Glomerular endothelial cell (primary cell): ENCODE measurements around the gene DST. TPM values are rescaled to one million over a fixed set of nuclear protein-coding genes. Genes with fewer than 3 reads are reported as not detected.
A peak's percentile ranks its signal among the peaks of the same experiment; 100 is the strongest.
"Not testable (repeated sequence)": the region's sequence is repeated elsewhere in the genome, so short reads cannot be mapped to it uniquely, and the experiment has no call there.

Experiments
- DNase-seq: peaks from one replicate; pipeline ENCODE4 v3.0.0-alpha.2; 2011; ENCODE audit warnings: low read depth, low spot score; ENCODE audit errors: extremely low read depth
- total RNA-seq: library from RNA; depleted of rRNA; stranded (reverse); fragments of >200 nt; gene quantifications from 2 replicates; pipeline ENCODE4 v1.2.3, GENCODE V29; 2015

Gene DST
- total RNA-seq, 1 donor from 2014 or later: 226 TPM

DNA sequence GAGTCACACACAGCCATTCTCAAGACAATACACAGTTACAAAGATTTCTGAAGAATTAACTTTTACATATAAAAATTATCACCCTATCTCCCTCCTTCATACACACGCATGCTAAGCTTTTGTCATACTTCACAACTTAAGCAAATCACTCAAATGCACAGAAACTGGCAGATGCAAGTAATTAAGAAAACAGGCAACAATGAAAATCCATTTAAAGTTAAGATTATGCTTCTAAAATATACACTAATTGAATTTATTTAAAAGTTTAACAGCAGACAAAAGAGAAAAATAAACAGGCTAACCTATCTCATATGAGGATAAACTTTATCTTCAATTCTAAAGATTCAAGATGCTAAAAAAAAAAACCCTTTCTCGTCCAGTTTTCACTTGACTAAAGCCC is 68.4 kb downstream of the DST start:
- DNase-seq: no peak

GRCh38 chr6:56573624-56574023 is 69.1 kb downstream of the DST start:
- DNase-seq: no peak

GRCh38 chr6:56572788-56573471 is 69.8 kb downstream of the DST start:
- no peak for DNase-seq

GRCh38 chr6:56571605-56572004 is 71.1 kb downstream of the DST start:
- no peak for DNase-seq

- DNase-seq: peak; percentile 9
Observed at GRCh38 chr6:56570413-56571359, 72.0 kb downstream of the DST start.

DNA sequence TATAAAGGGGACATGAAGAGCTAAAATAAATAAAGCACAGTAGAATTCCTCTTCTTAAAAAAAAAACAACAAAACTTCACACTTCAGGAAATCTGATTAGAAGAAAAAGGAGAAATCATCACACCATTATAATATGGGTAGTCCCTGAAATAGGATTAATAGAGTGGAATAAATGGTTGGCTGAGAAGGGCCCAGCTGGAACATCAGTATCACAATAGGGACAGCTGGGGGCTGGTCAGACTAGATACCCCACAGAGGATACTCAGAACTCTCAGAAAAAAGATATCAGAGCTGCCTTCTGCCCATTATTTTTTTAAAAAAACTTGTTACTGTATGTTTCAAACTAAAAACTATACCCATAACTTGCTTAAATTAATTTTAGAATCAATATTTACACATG is 75.2 kb downstream of the DST start:
- DNase-seq: no peak

- DNase-seq: not testable (repeated sequence)
Observed at GRCh38 chr6:56562730-56563129, 80.0 kb downstream of the DST start.

DNA sequence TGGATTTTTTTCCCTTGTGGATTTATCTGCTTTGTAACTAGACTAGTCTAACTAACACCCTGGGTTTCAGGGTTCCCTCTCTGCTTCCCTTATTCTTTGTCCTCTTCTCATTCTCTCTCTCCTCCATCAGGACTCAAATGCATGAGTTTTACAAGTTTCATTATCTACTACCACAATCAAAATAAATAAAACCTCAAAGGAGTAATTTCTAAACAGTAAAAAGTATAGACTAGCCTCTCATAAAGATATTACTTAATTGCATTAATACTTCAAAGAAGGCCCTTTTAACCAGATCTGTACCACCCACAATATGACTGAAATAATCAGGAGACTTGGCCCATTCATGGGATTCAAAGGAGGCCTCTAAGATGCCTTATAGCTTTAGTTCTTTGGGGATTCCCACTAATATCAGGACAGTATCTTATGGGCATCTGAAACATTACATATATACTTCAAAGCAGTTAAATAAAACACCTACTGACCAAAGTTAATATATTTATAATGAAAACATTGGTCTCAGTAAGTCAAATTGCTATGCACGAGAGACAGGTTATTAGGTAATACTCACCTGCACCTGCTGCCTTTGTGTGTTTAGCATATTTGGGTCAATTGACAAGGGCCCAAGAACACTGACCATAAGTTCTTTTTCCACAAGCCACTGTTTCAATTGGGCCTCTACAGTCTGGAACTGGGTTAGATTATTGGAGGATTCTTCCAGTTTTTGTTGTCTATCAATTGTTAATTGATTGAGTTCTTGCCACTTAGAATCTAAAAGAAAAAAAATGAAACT is 85.7 kb downstream of the DST start:
- no peak for DNase-seq

GRCh38 chr6:56555438-56555872 is 87.2 kb downstream of the DST start:
- DNase-seq: no peak

DNA sequence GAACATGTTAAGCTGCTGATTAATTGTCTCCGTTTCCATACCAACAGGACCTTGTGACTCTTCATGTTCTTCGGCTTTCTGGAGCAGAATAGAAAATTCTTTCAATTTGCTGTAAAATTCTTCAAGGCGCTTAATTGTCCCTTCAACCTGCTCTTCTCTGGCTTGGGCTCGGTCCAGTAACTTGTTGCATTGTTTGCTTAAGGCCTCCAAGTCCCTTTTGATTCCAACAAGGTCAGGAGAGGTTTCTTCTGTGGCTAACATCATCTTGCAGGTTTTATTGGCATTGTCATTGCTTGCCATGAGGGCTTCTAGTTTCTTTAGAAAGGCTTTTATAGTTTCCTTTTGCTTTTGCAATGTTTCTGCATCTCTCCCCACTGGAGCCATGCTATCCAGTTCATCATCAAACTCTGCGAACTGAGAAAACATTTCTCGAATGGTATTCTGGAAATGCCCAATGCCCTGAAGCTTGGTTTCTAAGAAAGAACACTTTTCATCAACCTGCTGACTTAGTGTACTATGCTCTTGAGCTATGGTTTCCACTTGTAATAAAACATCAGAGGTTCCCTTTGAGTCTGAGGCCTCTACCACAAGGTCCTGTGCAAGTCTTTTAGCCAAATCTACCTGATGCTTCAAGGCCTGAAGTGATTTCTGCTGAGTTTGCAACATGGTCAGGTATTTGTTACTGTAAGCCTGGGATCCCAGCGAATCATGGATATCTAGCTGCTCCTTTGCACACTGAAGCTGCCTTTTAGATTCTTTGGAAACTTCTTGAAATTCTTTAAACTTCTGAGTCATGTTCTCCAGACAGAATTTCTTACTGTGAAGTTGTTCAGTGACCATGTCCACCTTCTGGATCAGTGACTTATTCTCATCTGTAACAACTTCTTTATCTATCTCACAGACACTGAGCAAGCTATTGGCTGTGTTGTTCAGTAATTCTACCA is 90.2 kb downstream of the DST start:
- DNase-seq: no peak

GRCh38 chr6:56551409-56552120 is 91.1 kb downstream of the DST start:
- DNase-seq: no peak

GRCh38 chr6:56550301-56550700 is 92.4 kb downstream of the DST start:
- DNase-seq: no peak

DNA sequence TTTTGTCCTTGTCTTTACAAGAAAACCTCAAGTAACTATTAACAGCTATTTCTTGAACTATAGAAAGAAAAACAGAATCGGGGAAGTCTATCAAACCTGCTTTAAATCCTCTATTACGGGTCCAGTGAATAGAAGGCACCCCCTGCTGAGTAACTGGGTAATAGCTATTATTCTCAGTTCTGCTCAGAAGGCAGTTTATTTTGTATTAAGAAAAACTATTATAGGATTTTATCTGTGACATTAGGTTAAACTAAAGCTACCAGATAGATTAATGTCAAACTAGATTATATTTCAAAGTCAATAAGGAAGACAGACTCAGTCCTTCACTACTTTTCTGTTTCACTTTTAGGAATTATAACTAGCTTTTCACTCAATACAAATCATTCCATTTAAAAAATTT is 93.7 kb downstream of the DST start:
- no peak for DNase-seq

DNA sequence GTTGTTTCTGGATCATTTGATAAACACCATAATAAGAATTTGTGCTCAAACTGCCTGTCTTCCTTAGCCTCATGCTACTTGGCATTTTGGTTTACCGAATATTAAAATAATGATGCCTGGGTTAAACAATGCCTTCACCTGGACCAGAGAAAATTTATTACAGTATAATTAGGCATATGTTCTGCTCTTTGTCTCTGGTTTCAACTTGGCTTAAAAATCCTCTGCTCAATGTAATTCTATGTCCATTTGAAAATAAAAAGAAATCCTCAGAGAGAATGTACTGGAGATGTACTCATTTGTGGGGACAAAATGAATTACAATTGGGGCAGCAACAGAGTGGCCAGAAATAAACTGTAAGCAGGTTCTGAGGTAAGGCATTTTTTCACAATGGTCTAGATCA is 95.0 kb downstream of the DST start:
- DNase-seq: no peak

DNA sequence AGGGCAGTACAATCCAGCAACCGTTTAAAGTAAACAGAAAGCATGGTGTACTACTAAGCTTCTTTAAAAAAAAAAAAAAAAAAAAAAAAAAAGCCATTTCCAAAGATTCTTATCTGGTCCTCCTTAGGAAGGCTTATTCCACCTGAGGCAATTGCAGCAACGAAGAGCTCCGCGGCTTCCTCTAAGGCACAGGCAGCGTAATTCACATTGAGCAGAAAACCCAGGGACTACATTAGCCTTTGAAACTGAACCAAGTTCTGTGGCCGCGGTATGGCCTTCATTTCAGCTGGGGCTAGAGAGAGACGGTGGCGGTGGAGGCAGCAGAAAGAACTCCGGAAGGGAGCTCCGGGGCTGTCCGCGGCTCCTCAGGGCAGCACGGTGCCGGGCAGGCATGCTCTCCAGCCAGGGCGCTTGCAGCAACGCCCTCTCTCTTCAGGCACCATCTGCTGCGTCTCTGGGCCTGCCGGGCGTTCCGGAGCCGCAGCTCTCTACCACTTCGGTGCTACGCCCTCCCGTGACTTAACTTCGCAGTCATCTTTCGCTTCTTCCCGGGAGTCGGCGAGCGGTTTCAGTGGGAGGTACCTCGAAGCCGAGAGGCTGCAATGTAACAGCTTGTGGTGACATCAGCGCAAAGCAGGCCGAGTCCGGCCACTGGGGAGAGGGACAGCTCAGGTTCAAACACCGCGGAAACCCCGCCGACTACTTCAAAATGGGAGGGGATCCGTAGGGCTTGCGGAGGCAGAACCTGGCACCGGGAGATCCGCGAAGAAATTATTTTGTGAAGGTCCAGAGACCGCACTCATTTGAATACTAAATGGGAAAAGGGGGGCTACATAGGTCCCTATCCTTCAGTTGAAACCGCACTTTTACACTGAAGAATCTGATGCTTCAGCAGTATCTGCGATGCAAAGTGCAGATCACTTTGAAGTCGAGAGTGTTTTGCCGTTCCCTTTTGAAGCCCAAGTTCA is 100.0 kb downstream of the DST start:
- DNase-seq: peak; percentile 69

DNA sequence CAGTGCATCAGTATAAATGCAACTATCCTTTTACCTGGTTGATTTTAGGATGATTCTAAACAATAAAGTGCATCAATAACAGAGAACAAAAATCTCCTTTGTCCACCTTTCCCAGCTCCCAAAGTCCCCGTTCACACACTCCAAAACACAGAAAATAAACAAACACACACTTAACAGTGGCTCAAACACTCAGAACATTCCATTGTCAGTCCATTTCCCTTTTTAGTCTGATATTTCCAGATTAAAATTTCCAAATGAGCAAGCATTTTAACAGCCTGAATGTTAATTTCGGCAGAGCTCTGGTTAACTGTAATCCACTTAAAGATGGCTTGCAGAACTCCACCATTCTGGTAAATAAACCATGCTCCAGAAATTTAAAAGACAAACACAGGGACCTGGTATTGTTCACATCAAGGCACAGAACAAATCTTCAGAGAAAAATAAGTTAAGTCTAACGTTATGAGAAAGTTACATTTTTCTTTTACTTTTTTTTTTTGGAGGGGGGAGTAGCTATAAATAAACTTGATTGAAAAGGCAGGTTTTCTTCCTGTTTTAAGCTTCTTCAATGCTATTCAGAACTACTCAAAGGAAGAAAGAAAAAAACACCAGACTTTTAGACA is 100.8 kb downstream of the DST start:
- no peak for DNase-seq

DNA sequence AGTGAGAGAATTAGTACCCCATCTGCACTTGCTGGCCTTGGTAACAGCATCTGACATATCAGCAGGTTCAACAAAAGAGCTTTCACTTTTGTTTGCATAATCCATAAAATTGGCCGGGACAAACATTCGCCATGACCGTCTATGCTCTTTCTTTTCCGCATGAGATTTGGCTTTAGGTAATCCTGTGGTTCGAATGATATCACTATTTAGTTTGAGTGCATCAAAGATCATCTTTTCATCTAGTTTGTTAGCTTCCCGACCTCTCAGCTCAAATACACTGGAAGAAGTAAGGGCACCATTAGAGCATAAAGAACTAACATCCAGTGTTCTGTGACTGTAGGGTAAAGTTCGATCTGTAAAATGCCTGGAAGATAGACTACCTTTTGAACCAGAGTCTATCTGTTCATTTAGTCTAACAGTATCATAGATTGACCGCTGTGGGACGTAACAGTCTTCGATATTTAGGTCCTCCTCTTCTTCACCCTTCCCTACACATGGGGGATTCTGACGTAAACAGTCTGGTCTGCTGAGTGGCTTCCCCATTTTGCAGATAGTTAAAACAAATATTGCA is 101.6 kb downstream of the DST start:
- no peak for DNase-seq
